Thyroid gland (tissue), 4 donors: ENCODE results near the gene WDR49.

Source experiments
- POLR2A ChIP-seq, 2 donors: fragments of 450-650 bp; IDR thresholded peaks; one replicate each; pipeline ENCODE4 v1.6.1; 2017; ENCODE audit warnings: antibody characterized with exemption in 2 of 2, mild to moderate bottlenecking in 2 of 2, moderate library complexity in 1 of 2
- TF ChIP-seq, protein P1 (sequence below), 6 experiments: fragments of 200-600 bp in 3 of 6; fragments of 450-650 bp in 3 of 6; sonication (generic) in 3 of 6; IDR thresholded peaks; one replicate each; pipeline ENCODE4 v1.5.1; 2016 to 2019; ENCODE audit warnings: antibody characterized with exemption in 6 of 6, mild to moderate bottlenecking in 2 of 6, inconsistent platforms in 1 of 6, moderate library complexity in 1 of 6

DNA sequence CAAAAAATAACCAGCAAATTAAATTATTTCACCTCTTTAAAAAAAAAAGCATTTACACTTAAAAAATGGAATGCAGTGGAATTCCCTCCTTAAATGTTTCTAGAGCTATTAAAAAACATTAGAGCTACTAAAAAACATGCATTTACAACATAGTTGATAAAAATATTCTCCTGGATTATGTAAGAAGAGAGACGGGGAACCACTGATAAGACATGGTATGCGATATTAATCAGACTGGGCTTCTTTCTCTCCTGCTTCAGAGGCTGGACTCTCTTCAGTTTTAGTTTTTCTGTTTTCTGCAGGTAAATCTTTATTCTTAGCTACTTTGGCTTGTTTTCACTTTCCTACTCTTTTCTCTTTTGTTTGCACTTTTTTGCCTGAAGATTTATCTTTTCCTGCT is 40.4 kb upstream of the WDR49 start:
- TF ChIP-seq, protein P1, sequence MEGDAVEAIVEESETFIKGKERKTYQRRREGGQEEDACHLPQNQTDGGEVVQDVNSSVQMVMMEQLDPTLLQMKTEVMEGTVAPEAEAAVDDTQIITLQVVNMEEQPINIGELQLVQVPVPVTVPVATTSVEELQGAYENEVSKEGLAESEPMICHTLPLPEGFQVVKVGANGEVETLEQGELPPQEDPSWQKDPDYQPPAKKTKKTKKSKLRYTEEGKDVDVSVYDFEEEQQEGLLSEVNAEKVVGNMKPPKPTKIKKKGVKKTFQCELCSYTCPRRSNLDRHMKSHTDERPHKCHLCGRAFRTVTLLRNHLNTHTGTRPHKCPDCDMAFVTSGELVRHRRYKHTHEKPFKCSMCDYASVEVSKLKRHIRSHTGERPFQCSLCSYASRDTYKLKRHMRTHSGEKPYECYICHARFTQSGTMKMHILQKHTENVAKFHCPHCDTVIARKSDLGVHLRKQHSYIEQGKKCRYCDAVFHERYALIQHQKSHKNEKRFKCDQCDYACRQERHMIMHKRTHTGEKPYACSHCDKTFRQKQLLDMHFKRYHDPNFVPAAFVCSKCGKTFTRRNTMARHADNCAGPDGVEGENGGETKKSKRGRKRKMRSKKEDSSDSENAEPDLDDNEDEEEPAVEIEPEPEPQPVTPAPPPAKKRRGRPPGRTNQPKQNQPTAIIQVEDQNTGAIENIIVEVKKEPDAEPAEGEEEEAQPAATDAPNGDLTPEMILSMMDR (IDR thresholded peaks at IDR 0.05) = no peak
- no peak for TF ChIP-seq POLR2A (IDR thresholded peaks at IDR 0.05)
